ENCODE results near the gene BBC3.
A peak's percentile ranks its signal among the peaks of the same experiment; 100 is the strongest.

BBC3 gene

GRCh38 chr19:47231215-47232054 is 436 bp upstream of the BBC3 start:
- DNase-seq: peak in 52 of 56 donors; percentile 6 to 91 (median 65)

GRCh38 chr19:47230054-47230920 is 712 bp downstream of the BBC3 start:
- DNase-seq: peak in 32 of 56 donors; percentile 13 to 76 (median 44)

GRCh38 chr19:47229676-47230053 is 1.3 kb downstream of the BBC3 start:
- DNase-seq: peak in 10 of 56 donors; percentile 12 to 64 (median 48)

- peak in 23 of 56 donors; percentile 3 to 66 (median 25) for DNase-seq
Observed at GRCh38 chr19:47228937-47229675, 1.9 kb downstream of the BBC3 start.

GRCh38 chr19:47228168-47228936 is 2.6 kb downstream of the BBC3 start:
- peak in 12 of 56 donors; percentile 21 to 63 (median 29) for DNase-seq

GRCh38 chr19:47227352-47228167 is 3.4 kb downstream of the BBC3 start:
- DNase-seq: peak in 37 of 56 donors; percentile 10 to 65 (median 36)

- peak in 38 of 56 donors; percentile 11 to 64 (median 37) for DNase-seq
Observed at GRCh38 chr19:47226426-47227351, 4.3 kb downstream of the BBC3 start.

GRCh38 chr19:47225746-47226425 is 5.1 kb downstream of the BBC3 start:
- peak in 53 of 56 donors; percentile 21 to 92 (median 72) for DNase-seq

- DNase-seq: no peak
Observed at GRCh38 chr19:47221890-47222289, 9.1 kb downstream of the BBC3 start.

- no peak for DNase-seq
Observed at GRCh38 chr19:47221080-47221841, 9.7 kb downstream of the BBC3 start.

GRCh38 chr19:47215581-47215980 is 15.4 kb downstream of the BBC3 start:
- DNase-seq: no peak

GRCh38 chr19:47210689-47211316 is 20.2 kb downstream of the BBC3 start:
- peak in 37 of 56 donors; percentile 6 to 89 (median 29) for DNase-seq

- no peak for DNase-seq
Observed at GRCh38 chr19:47210180-47210490, 20.9 kb downstream of the BBC3 start.

GRCh38 chr19:47209319-47210179 is 21.4 kb downstream of the BBC3 start:
- DNase-seq: no peak

- DNase-seq: no peak
Observed at GRCh38 chr19:47203254-47203653, 27.7 kb downstream of the BBC3 start.

- DNase-seq: no peak
Observed at GRCh38 chr19:47200530-47200929, 30.5 kb downstream of the BBC3 start.
